GM12878 (cell line): Measurements from ENCODE around the gene GAREM2. TPM values are rescaled to one million over a fixed set of nuclear protein-coding genes. Genes with fewer than 3 reads are reported as not detected.

Source experiments
- ATAC-seq: fragments of 200-7000 bp; cut with Tn5 transposase; 3 replicates; pipeline ENCODE4 v1.9.1; 2020; ENCODE audit warnings: mild to moderate bottlenecking, moderate library complexity
- BruUV-seq: library from RNA; stranded (reverse); fragments of 400-500 nt; replicated peaks from 2 replicates; lab custom pipeline; 2021; lab: Mats Ljungman, UMichigan
- CTCF ChIA-PET: fragments of 300-600 bp; sonication (Branson Sonifier 250); formaldehyde crosslinking; extraction: SDS; loops from one replicate; lab custom pipeline; 2021; ENCODE audit warnings: inconsistent platforms; lab: Yijun Ruan, JAX
- POLR2A ChIA-PET: fragments of 350-600 bp; formaldehyde crosslinking; extraction: SDS; loops from one replicate; lab custom pipeline; 2021; ENCODE audit warnings: inconsistent platforms; lab: Charles Lee
- RAD21 ChIA-PET: fragments of 300-600 bp; sonication (Branson Sonifier 250); formaldehyde crosslinking; loops from one replicate; lab custom pipeline; 2023; ENCODE audit warnings: antibody characterized with exemption; ENCODE audit not compliant: unreplicated experiment; lab: Charles Lee
- SMC1A ChIA-PET: fragments of 300-600 bp; sonication (Branson Sonifier 250); formaldehyde crosslinking; loops from one replicate; lab custom pipeline; 2023; ENCODE audit not compliant: unreplicated experiment, uncharacterized antibody; lab: Charles Lee
- DNase-seq: peaks from one replicate; pipeline ENCODE4 v3.0.0-alpha.2; 2011; ENCODE audit warnings: low read depth, low spot score
- FAIRE-seq: peaks from 3 replicates; lab custom pipeline; 2011; peaks lifted over from hg19 to GRCh38; lab: Jason Lieb, UNC
- H2AFZ ChIP-seq: 2 replicates; pipeline ENCODE4 v1.6.0; 2011; ENCODE audit warnings: low read depth, low read length, control low read depth; ENCODE audit not compliant: control insufficient read depth
- H3K27ac ChIP-seq: 2 replicates; pipeline ENCODE4 v1.5.1; 2011; ENCODE audit warnings: control low read depth; ENCODE audit not compliant: control insufficient read depth, insufficient read depth
- H3K27me3 ChIP-seq, 2 experiments: replicated peaks in 1 of 2; 2 replicates each; pipeline versions ENCODE4 v1.6.0 to v1.6.1; 2011; ENCODE audit warnings: low read length in 1 of 2; ENCODE audit not compliant: control insufficient read depth in 2 of 2, insufficient read depth in 2 of 2
- H3K36me3 ChIP-seq, 2 experiments: 2 replicates each; pipeline ENCODE4 v1.5.1; 2011; ENCODE audit warnings: low read length in 1 of 2; ENCODE audit not compliant: control insufficient read depth in 2 of 2, insufficient read depth in 2 of 2
- H3K4me1 ChIP-seq: 2 replicates; pipeline ENCODE4 v1.6.1; 2011; ENCODE audit warnings: mild to moderate bottlenecking, low read length, moderate library complexity, mixed read lengths; ENCODE audit not compliant: control insufficient read depth, insufficient read depth
- H3K4me2 ChIP-seq: 2 replicates; pipeline ENCODE4 v1.6.0; 2011; ENCODE audit warnings: control low read depth; ENCODE audit not compliant: control insufficient read depth, insufficient read depth
- H3K4me3 ChIP-seq: fragments of 200-600 bp; sonication (generic); 2 replicates; pipeline ENCODE4 v1.5.1; 2016
- H3K79me2 ChIP-seq: 2 replicates; pipeline ENCODE4 v1.6.0; 2011; ENCODE audit warnings: low read length; ENCODE audit not compliant: control insufficient read depth, insufficient read depth
- H3K9ac ChIP-seq: 2 replicates; pipeline ENCODE4 v1.8.0; 2011; ENCODE audit warnings: low read length, control low read depth, mixed read lengths; ENCODE audit not compliant: control insufficient read depth, insufficient read depth
- H3K9me3 ChIP-seq: replicated peaks from 3 replicates; pipeline ENCODE4 v1.5.1; 2011; ENCODE audit warnings: mild to moderate bottlenecking, low read length; ENCODE audit not compliant: control insufficient read depth, insufficient read depth
- H4K20me1 ChIP-seq: 2 replicates; pipeline ENCODE4 v1.6.0; 2011; ENCODE audit not compliant: control insufficient read depth, insufficient read depth
- CBX5 ChIP-seq: sonication (generic); IDR thresholded peaks from 2 replicates; pipeline ENCODE4 v1.6.1; 2016; ENCODE audit warnings: low read depth, moderate library complexity, mild to moderate bottlenecking, inconsistent platforms
- CREM ChIP-seq: IDR thresholded peaks from 2 replicates; pipeline ENCODE4 v1.6.1; 2014; ENCODE audit warnings: antibody characterized with exemption, low read depth
- EZH2 ChIP-seq: IDR thresholded peaks from 2 replicates; pipeline ENCODE4 v1.6.1; 2012; ENCODE audit warnings: low read depth, mild to moderate bottlenecking, control low read depth, inconsistent platforms, low read length, borderline replicate concordance; ENCODE audit not compliant: control insufficient read depth
- HDAC2 ChIP-seq: fragments of 200-600 bp; sonication (generic); IDR thresholded peaks from 2 replicates; pipeline ENCODE4 v1.6.1; 2017
- HDAC6 ChIP-seq: fragments of 200-600 bp; sonication (generic); IDR thresholded peaks from one replicate; pipeline ENCODE4 v1.8.0; 2017; ENCODE audit warnings: antibody characterized with exemption; ENCODE audit not compliant: unreplicated experiment
- HSF1 ChIP-seq: fragments of 150-350 bp; IDR thresholded peaks from 2 replicates; pipeline ENCODE4 v1.6.1; 2014; ENCODE audit warnings: mild to moderate bottlenecking, low read depth, low read length
- MEF2B ChIP-seq: fragments of 450-650 bp; IDR thresholded peaks from 2 replicates; pipeline ENCODE4 v1.6.1; 2018; ENCODE audit warnings: mild to moderate bottlenecking, moderate library complexity; ENCODE audit not compliant: partially characterized antibody, poor library complexity, severe bottlenecking
- NR2F1 ChIP-seq: fragments of 450-650 bp; conservative IDR thresholded peaks from 2 replicates; pipeline ENCODE4 v1.6.1; 2017; ENCODE audit warnings: mild to moderate bottlenecking
- SIX5 ChIP-seq: IDR thresholded peaks from 2 replicates; pipeline ENCODE4 v1.6.1; 2011; ENCODE audit warnings: mild to moderate bottlenecking, low read depth, low read length, moderate library complexity; ENCODE audit not compliant: severe bottlenecking
- SP1 ChIP-seq: IDR thresholded peaks from one replicate; pipeline ENCODE4 v1.6.1; 2011; ENCODE audit warnings: low read depth, low read length
- SPI1 ChIP-seq: IDR thresholded peaks from 2 replicates; pipeline ENCODE4 v1.6.1; 2011; ENCODE audit warnings: low read depth, mild to moderate bottlenecking, low read length, moderate library complexity, borderline replicate concordance; ENCODE audit not compliant: insufficient read depth
- TCF7 ChIP-seq: IDR thresholded peaks from 2 replicates; pipeline ENCODE4 v1.6.1; 2014; ENCODE audit warnings: antibody characterized with exemption, borderline replicate concordance
- ZBTB40 ChIP-seq: fragments of 450-650 bp; IDR thresholded peaks from 2 replicates; pipeline ENCODE4 v1.6.1; 2016; ENCODE audit warnings: mild to moderate bottlenecking, moderate library complexity, borderline replicate concordance
- ZNF207 ChIP-seq: fragments of 450-650 bp; IDR thresholded peaks from 2 replicates; pipeline ENCODE4 v1.6.1; 2014; ENCODE audit warnings: antibody characterized with exemption, mild to moderate bottlenecking, borderline replicate concordance
- ZNF384 ChIP-seq: IDR thresholded peaks from 2 replicates; pipeline ENCODE4 v1.6.1; 2012; ENCODE audit warnings: low read depth, mild to moderate bottlenecking, low read length, improper control_type of control experiment, borderline replicate concordance
- ZNF592 ChIP-seq: fragments of 450-650 bp; IDR thresholded peaks from 2 replicates; pipeline ENCODE4 v1.6.1; 2017; ENCODE audit warnings: mild to moderate bottlenecking, moderate library complexity
- WGBS: methylation state at CpG from one replicate; pipeline ENCODE4 v1.1.6; 2016; ENCODE audit warnings: low lambda C conversion rate; ENCODE audit not compliant: insufficient replicate concordance, insufficient coverage; ENCODE audit errors: missing lambda C conversion rate; 5-methylcytosine and 5-hydroxymethylcytosine counted together
- in situ Hi-C: fragments of 300-500 bp; cut with MboI; formaldehyde crosslinking; loops from 9 replicates; pipeline ENCODE4 v1.14.3; 2018; ENCODE audit warnings: mixed read lengths
- intact Hi-C: fragments of 100-400 bp; cut with micrococcal nuclease; formaldehyde crosslinking; loops from one replicate; pipeline ENCODE4 v1.14.2; 2022; ENCODE audit not compliant: unreplicated experiment
- polyA plus RNA-seq, 11 experiments: library from polyadenylated mRNA; depleted of rRNA in 4 of 11; unstranded in 6 of 11; stranded (reverse) in 5 of 11; fragments of >200 nt; fragmentation: Nextera tagmentation in 4 of 11; fragmentation: Illumina TruSeq in 1 of 11; extraction: Ambion mirVana in 4 of 11; extraction: Trizol in 1 of 11; gene quantifications; 1 replicate in 1 of 11; 2 replicates in 10 of 11; pipeline versions ENCODE4 v1.2.1 to v1.2.3, GENCODE V29; 2011 to 2016; ENCODE audit warnings: inconsistent platforms in 2 of 11, missing spikeins in 2 of 11, low read depth in 1 of 11
- total RNA-seq, 4 experiments: library from RNA; depleted of rRNA in 3 of 4; stranded (reverse); fragments of >200 nt in 3 of 4; fragmentation: Illumina TruSeq in 1 of 4; extraction: Trizol in 1 of 4; gene quantifications; 2 replicates each; pipeline versions ENCODE4 v1.2.1 to v1.2.3, GENCODE V29; 2013 to 2021

GAREM2 gene
- total and polyA plus RNA-seq, 10 of the 15 experiments (the other 5 are each of a cell fraction or from before 2014, with no cell fraction given): 0.06 to 1.4 (median 0.44) TPM

GRCh38 chr2:26223018-26223417 is 50.1 kb downstream of the GAREM2 start:
- H3K4me2 ChIP-seq: no peak overlapping the region
- H3K79me2 ChIP-seq: no peaks in the 10 kb centered on the region
- H3K9me3 ChIP-seq: peaks cover 2% of the 10 kb centered on the region; the same call in 2 of the 3 replicates
- H3K27me3 ChIP-seq: no peaks in the 10 kb centered on the region
- peaks cover 0 to 15% of the 10 kb centered on the region in 2 experiments; a peak in 3 of 4 replicates for H3K36me3 ChIP-seq
- intact Hi-C loops: no loop called here
- RAD21 ChIA-PET: no interaction called here
- no TSS peak for BruUV-seq
- in situ Hi-C loops: no loop called here
- H3K27ac ChIP-seq: no peak overlapping the region
- no peak for ATAC-seq
- no peaks in the 10 kb centered on the region for H3K4me1 ChIP-seq
- no peak overlapping the region for H3K9ac ChIP-seq
- SMC1A ChIA-PET: interaction anchor here (0.6 kb wide), 1 partner anchor 1637 kb away, joined by 3 read pairs; no protein-coding TSS in a partner anchor
- H3K4me3 ChIP-seq: no peak overlapping the region
- CTCF ChIA-PET: no interaction called here
- FAIRE-seq: no peak
- H2AFZ ChIP-seq: no peak overlapping the region
- 96% methylated on average over 1 of the region's 1 CpG for WGBS
- no peak for DNase-seq
- POLR2A ChIA-PET: no interaction called here
- no peaks in the 10 kb centered on the region for H4K20me1 ChIP-seq
- TF ChIP-seq CREM (no peak), SIX5 (no peak), SP1 (no peak), MEF2B (no peak), ZNF207 (no peak), NR2F1 (no peak), EZH2 (no peak), HDAC2 (no peak), ZNF384 (no peak), HSF1 (no peak), SPI1 (no peak), CBX5 (no peak), ZBTB40 (no peak), ZNF592 (no peak), HDAC6 (no peak), TCF7 (no peak)
